NT2/D1 (cell line): ENCODE data around the gene NR3C2.

Experiments
- DNase-seq: peaks from one replicate; pipeline ENCODE4 v3.0.0-alpha.2; 2011; ENCODE audit warnings: low read depth, low spot score
- H3K27me3 ChIP-seq: 2 replicates; pipeline ENCODE4 v1.6.0; 2011; ENCODE audit warnings: mild to moderate bottlenecking; ENCODE audit not compliant: insufficient read length, insufficient read depth
- H3K36me3 ChIP-seq: 2 replicates; pipeline ENCODE4 v1.6.1; 2011; ENCODE audit warnings: mild to moderate bottlenecking, low read length, mixed read lengths; ENCODE audit not compliant: insufficient read depth, insufficient read length
- H3K4me1 ChIP-seq: 2 replicates; pipeline ENCODE4 v1.5.1; 2011; ENCODE audit not compliant: insufficient read depth, insufficient read length
- H3K4me3 ChIP-seq: 2 replicates; pipeline ENCODE4 v1.5.1; 2011; ENCODE audit warnings: low read depth; ENCODE audit not compliant: insufficient read length
- H3K9ac ChIP-seq: 2 replicates; pipeline ENCODE4 v1.6.0; 2011; ENCODE audit warnings: low read depth; ENCODE audit not compliant: insufficient read length
- H3K9me3 ChIP-seq: 2 replicates; pipeline ENCODE4 v1.5.1; 2011; ENCODE audit warnings: mild to moderate bottlenecking, low read length; ENCODE audit not compliant: insufficient read depth
- SUZ12 ChIP-seq: IDR thresholded peaks from 2 replicates; pipeline ENCODE4 v1.6.1; 2011; ENCODE audit not compliant: insufficient read length, insufficient read depth; ENCODE audit errors: extremely low read depth
- YY1 ChIP-seq: IDR thresholded peaks from 2 replicates; pipeline ENCODE4 v1.6.1; 2011; ENCODE audit not compliant: insufficient read length, insufficient read depth
- ZNF274 ChIP-seq: IDR thresholded peaks from 2 replicates; pipeline ENCODE4 v1.6.1; 2011; ENCODE audit warnings: mild to moderate bottlenecking, low read depth, low read length

The NR3C2 gene

GRCh38 chr4:148055844-148056243 is 386.4 kb downstream of the NR3C2 start:
- Histone ChIP-seq H3K4me1 (no peaks in the 10 kb centered on the region), H3K36me3 (no peaks in the 10 kb centered on the region), H3K9me3 (no peaks in the 10 kb centered on the region), H3K4me3 (no peak overlapping the region), H3K27me3 (no peaks in the 10 kb centered on the region), H3K9ac (no peak overlapping the region)
- no peak for DNase-seq
- no peak for TF ChIP-seq ZNF274
- TF ChIP-seq YY1 = no peak
- TF ChIP-seq SUZ12 = no peak

GRCh38 chr4:148054275-148054674 is 387.9 kb downstream of the NR3C2 start:
- H3K36me3 ChIP-seq = no peaks in the 10 kb centered on the region
- no peaks in the 10 kb centered on the region for H3K4me1 ChIP-seq
- TF ChIP-seq SUZ12 (no peak), ZNF274 (no peak), YY1 (no peak)
- no peak for DNase-seq
- no peaks in the 10 kb centered on the region for H3K9me3 ChIP-seq
- H3K4me3 ChIP-seq = no peak overlapping the region
- H3K27me3 ChIP-seq = no peaks in the 10 kb centered on the region
- no peak overlapping the region for H3K9ac ChIP-seq

- no peak for TF ChIP-seq YY1
- no peak for TF ChIP-seq ZNF274
- no peak for TF ChIP-seq SUZ12
- H3K9ac ChIP-seq = no peak overlapping the region
- H3K4me3 ChIP-seq = no peak overlapping the region
- H3K9me3 ChIP-seq = no peaks in the 10 kb centered on the region
- no peaks in the 10 kb centered on the region for H3K4me1 ChIP-seq
- peaks cover 5% of the 10 kb centered on the region for H3K36me3 ChIP-seq
- no peak for DNase-seq
- H3K27me3 ChIP-seq = no peaks in the 10 kb centered on the region
Observed at GRCh38 chr4:148053298-148054003, 388.8 kb downstream of the NR3C2 start.

GRCh38 chr4:148052448-148052847 is 389.8 kb downstream of the NR3C2 start:
- Histone ChIP-seq H3K4me1 (no peaks in the 10 kb centered on the region), H3K9ac (no peak overlapping the region), H3K36me3 (peaks cover 5% of the 10 kb centered on the region), H3K9me3 (no peaks in the 10 kb centered on the region), H3K27me3 (no peaks in the 10 kb centered on the region), H3K4me3 (no peak overlapping the region)
- TF ChIP-seq ZNF274 (no peak), SUZ12 (no peak), YY1 (no peak)
- no peak for DNase-seq

GRCh38 chr4:148051403-148051802 is 390.8 kb downstream of the NR3C2 start:
- Histone ChIP-seq H3K27me3 (no peaks in the 10 kb centered on the region), H3K4me1 (no peaks in the 10 kb centered on the region), H3K4me3 (no peak overlapping the region), H3K9me3 (no peaks in the 10 kb centered on the region), H3K36me3 (peaks cover 11% of the 10 kb centered on the region), H3K9ac (no peak overlapping the region)
- DNase-seq = no peak
- TF ChIP-seq YY1 = no peak
- no peak for TF ChIP-seq SUZ12
- TF ChIP-seq ZNF274 = no peak

GRCh38 chr4:148048598-148048997 is 393.6 kb downstream of the NR3C2 start:
- H3K4me1 ChIP-seq = no peaks in the 10 kb centered on the region
- H3K27me3 ChIP-seq = no peaks in the 10 kb centered on the region
- no peak overlapping the region for H3K4me3 ChIP-seq
- H3K9me3 ChIP-seq = no peaks in the 10 kb centered on the region
- no peak overlapping the region for H3K9ac ChIP-seq
- TF ChIP-seq SUZ12 (no peak), YY1 (no peak)
- H3K36me3 ChIP-seq = peaks cover 11% of the 10 kb centered on the region
- DNase-seq = no peak

GRCh38 chr4:148044912-148045352 is 397.3 kb downstream of the NR3C2 start:
- no peak for TF ChIP-seq SUZ12
- TF ChIP-seq YY1 = no peak
- TF ChIP-seq ZNF274 = no peak
- no peak overlapping the region for H3K4me3 ChIP-seq
- H3K36me3 ChIP-seq = peaks cover 11% of the 10 kb centered on the region
- no peak for DNase-seq
- H3K27me3 ChIP-seq = no peaks in the 10 kb centered on the region
- H3K4me1 ChIP-seq = no peaks in the 10 kb centered on the region
- no peaks in the 10 kb centered on the region for H3K9me3 ChIP-seq
- H3K9ac ChIP-seq = no peak overlapping the region
